ENCODE data around the gene MAP6. TPM values are rescaled to one million over a fixed set of nuclear protein-coding genes. Genes with fewer than 3 reads are reported as not detected.

The MAP6 gene
- total and polyA plus RNA-seq, 2 of the 13 experiments (the other 11 are each of a cell fraction or from before 2014, with no cell fraction given): 0.04 TPM; not detected in 1

DNA sequence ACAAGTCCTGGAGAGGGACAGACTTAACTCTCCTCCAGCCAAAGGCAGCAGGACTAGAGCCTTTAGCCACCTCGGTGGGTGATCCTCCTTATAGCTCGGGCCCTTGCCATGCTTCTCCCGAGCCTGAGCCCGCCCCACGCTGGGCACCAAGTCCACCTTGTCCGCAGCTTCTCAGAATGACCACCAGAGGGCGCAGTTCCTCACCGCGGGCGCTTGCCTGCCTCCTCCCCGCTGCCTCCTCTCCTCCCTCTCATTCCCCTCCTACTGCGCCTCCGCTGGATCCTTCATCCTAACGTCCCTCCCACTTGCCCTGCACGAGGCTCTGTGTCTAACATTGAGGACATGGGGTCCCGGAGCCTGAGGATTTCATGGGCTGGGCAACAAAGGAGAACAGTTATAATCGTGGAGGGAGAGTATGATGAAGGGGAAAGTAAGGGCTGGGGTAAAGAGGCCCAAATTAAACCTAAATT lies 37.5 kb upstream of the MAP6 start (continued):
- TF ChIP-seq, protein P1, sequence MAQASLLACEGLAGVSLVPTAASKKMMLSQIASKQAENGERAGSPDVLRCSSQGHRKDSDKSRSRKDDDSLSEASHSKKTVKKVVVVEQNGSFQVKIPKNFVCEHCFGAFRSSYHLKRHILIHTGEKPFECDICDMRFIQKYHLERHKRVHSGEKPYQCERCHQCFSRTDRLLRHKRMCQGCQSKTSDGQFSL (CRISPR knock-in tag; IDR thresholded peaks at IDR 0.05): 0 out of 2 replicates have a peak, but pooled peaks have one; percentile 31
- TF ChIP-seq ATF1 (CRISPR knock-in tag; IDR thresholded peaks at IDR 0.05) (no peak), ZMAT3 (CRISPR knock-in tag; conservative IDR thresholded peaks at IDR 0.05) (peak; percentile 49; the same call in 1 of the 2 replicates), ZFP41 (CRISPR knock-in tag; IDR thresholded peaks at IDR 0.05; ENCODE audit: borderline replicate concordance) (no peak), HCFC1 (IDR thresholded peaks at IDR 0.05; ENCODE audit: low read depth, low read length) (no peak), ZNF83 (CRISPR knock-in tag; IDR thresholded peaks at IDR 0.05; ENCODE audit: borderline replicate concordance) (no peak), PITX1 (CRISPR knock-in tag; IDR thresholded peaks at IDR 0.05) (no peak), ZMYM3 (CRISPR knock-in tag; IDR thresholded peaks at IDR 0.05) (peak; percentile 52; the same call in 1 of the 2 replicates), DNMT3B (CRISPR knock-in tag; conservative IDR thresholded peaks at IDR 0.05) (no peak), NCOA5 (CRISPR knock-in tag; IDR thresholded peaks at IDR 0.05) (no peak), SKI (IDR thresholded peaks at IDR 0.05; ENCODE audit: partially characterized antibody) (no peak), RFXAP (CRISPR knock-in tag; IDR thresholded peaks at IDR 0.05; ENCODE audit: borderline replicate concordance) (no peak), FOXC1 (CRISPR knock-in tag; IDR thresholded peaks at IDR 0.05; ENCODE audit: borderline replicate concordance) (peak; percentile 78), ZNF441 (CRISPR knock-in tag; IDR thresholded peaks at IDR 0.05; ENCODE audit: borderline replicate concordance) (no peak), WIZ (CRISPR knock-in tag; IDR thresholded peaks at IDR 0.05) (no peak), ETV6 (CRISPR knock-in tag; conservative IDR thresholded peaks at IDR 0.05) (no peak), ZNF567 (CRISPR knock-in tag; IDR thresholded peaks at IDR 0.05; ENCODE audit: borderline replicate concordance) (no peak), MIER3 (CRISPR knock-in tag; IDR thresholded peaks at IDR 0.05; ENCODE audit: borderline replicate concordance) (no peak)
- TF ChIP-seq, protein P2, sequence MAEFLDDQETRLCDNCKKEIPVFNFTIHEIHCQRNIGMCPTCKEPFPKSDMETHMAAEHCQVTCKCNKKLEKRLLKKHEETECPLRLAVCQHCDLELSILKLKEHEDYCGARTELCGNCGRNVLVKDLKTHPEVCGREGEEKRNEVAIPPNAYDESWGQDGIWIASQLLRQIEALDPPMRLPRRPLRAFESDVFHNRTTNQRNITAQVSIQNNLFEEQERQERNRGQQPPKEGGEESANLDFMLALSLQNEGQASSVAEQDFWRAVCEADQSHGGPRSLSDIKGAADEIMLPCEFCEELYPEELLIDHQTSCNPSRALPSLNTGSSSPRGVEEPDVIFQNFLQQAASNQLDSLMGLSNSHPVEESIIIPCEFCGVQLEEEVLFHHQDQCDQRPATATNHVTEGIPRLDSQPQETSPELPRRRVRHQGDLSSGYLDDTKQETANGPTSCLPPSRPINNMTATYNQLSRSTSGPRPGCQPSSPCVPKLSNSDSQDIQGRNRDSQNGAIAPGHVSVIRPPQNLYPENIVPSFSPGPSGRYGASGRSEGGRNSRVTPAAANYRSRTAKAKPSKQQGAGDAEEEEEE (CRISPR knock-in tag; IDR thresholded peaks at IDR 0.05; ENCODE audit: borderline replicate concordance): no peak
- TF ChIP-seq, protein P3, sequence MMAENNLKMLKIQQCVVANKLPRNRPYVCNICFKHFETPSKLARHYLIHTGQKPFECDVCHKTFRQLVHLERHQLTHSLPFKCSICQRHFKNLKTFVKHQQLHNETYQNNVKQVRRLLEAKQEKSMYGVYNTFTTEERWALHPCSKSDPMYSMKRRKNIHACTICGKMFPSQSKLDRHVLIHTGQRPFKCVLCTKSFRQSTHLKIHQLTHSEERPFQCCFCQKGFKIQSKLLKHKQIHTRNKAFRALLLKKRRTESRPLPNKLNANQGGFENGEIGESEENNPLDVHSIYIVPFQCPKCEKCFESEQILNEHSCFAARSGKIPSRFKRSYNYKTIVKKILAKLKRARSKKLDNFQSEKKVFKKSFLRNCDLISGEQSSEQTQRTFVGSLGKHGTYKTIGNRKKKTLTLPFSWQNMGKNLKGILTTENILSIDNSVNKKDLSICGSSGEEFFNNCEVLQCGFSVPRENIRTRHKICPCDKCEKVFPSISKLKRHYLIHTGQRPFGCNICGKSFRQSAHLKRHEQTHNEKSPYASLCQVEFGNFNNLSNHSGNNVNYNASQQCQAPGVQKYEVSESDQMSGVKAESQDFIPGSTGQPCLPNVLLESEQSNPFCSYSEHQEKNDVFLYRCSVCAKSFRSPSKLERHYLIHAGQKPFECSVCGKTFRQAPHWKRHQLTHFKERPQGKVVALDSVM (CRISPR knock-in tag; IDR thresholded peaks at IDR 0.05): peak; percentile 94
- TF ChIP-seq, protein P4, sequence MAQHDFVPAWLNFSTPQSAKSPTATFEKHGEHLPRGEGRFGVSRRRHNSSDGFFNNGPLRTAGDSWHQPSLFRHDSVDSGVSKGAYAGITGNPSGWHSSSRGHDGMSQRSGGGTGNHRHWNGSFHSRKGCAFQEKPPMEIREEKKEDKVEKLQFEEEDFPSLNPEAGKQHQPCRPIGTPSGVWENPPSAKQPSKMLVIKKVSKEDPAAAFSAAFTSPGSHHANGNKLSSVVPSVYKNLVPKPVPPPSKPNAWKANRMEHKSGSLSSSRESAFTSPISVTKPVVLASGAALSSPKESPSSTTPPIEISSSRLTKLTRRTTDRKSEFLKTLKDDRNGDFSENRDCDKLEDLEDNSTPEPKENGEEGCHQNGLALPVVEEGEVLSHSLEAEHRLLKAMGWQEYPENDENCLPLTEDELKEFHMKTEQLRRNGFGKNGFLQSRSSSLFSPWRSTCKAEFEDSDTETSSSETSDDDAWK (CRISPR knock-in tag; IDR thresholded peaks at IDR 0.05): no peak
- TF ChIP-seq, protein P5, sequence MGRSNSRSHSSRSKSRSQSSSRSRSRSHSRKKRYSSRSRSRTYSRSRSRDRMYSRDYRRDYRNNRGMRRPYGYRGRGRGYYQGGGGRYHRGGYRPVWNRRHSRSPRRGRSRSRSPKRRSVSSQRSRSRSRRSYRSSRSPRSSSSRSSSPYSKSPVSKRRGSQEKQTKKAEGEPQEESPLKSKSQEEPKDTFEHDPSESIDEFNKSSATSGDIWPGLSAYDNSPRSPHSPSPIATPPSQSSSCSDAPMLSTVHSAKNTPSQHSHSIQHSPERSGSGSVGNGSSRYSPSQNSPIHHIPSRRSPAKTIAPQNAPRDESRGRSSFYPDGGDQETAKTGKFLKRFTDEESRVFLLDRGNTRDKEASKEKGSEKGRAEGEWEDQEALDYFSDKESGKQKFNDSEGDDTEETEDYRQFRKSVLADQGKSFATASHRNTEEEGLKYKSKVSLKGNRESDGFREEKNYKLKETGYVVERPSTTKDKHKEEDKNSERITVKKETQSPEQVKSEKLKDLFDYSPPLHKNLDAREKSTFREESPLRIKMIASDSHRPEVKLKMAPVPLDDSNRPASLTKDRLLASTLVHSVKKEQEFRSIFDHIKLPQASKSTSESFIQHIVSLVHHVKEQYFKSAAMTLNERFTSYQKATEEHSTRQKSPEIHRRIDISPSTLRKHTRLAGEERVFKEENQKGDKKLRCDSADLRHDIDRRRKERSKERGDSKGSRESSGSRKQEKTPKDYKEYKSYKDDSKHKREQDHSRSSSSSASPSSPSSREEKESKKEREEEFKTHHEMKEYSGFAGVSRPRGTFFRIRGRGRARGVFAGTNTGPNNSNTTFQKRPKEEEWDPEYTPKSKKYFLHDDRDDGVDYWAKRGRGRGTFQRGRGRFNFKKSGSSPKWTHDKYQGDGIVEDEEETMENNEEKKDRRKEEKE (IDR thresholded peaks at IDR 0.05): no peak
